Dermis microvascular lymphatic vessel endothelial cell (primary cell): ENCODE measurements around the gene SLC19A1. TPM values are rescaled to one million over a fixed set of nuclear protein-coding genes. Genes with fewer than 3 reads are reported as not detected.

Experiments
- DNase-seq, 2 donors: peaks; one replicate each; pipeline versions ENCODE4 v3.0.0 to v3.0.0-alpha.2; 2010; ENCODE audit warnings: low read depth in 2 of 2
- total RNA-seq: library from RNA; depleted of rRNA; stranded (reverse); fragments of >200 nt; gene quantifications from 2 replicates; pipeline ENCODE4 v1.2.1, GENCODE V29; 2014

The SLC19A1 gene
- total RNA-seq, 1 donor from 2014 or later: 4.9 TPM

DNA sequence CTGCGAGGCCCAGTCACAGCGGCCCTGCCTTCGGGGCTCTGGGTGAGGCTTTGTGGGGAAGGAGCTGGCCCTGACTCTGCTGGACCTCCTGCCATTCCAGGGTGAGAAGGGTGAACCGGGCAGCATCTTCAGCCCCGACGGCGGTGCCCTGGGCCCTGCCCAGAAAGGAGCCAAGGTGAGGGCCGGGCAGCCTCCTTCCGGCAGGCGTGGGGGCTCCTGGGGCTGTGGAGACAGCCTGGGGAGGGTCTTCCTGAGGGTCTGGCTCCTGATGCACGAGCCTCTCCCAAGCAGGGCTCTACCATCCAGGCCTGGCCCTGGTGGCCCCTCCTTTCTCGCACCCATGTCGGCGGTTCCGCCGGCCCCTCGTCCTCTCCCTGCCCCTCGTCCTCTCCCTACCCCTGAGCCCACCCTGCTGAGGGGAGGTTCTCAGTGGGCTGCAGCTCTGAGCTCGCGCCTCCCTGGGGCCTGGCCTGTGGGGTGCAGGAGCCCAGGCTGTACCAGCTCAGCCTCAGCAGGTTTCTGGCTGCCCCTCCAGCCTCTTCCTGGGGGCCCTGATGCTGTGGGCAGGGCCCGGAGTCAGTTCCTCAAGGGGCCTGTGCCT is 48.7 kb downstream of the SLC19A1 start:
- DNase-seq: no peak

DNA sequence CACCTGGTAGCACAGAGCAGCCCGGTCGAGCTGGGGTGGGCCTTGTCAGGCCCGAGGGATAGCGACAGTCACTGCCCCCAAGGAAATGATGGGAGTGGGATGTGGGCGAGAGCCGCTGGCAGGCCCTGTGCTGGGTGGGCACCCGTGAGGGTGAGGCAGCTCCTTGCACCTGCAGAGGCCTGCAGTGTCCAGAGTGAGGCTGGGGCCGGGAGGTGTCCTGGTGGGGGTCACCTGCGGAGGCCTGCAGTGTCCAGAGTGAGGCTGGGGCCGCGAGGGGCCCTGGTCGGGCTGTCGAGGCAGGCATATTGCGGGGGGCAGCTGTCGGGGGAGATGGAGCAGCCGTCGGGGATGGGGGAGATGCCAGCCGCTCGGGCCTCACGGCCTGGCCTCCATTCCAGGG is 49.5 kb downstream of the SLC19A1 start:
- no peak for DNase-seq

- DNase-seq: no peak
Observed at GRCh38 chr21:45491623-45492022, 50.6 kb downstream of the SLC19A1 start.

GRCh38 chr21:45491056-45491455 is 51.2 kb downstream of the SLC19A1 start:
- no peak for DNase-seq

DNA sequence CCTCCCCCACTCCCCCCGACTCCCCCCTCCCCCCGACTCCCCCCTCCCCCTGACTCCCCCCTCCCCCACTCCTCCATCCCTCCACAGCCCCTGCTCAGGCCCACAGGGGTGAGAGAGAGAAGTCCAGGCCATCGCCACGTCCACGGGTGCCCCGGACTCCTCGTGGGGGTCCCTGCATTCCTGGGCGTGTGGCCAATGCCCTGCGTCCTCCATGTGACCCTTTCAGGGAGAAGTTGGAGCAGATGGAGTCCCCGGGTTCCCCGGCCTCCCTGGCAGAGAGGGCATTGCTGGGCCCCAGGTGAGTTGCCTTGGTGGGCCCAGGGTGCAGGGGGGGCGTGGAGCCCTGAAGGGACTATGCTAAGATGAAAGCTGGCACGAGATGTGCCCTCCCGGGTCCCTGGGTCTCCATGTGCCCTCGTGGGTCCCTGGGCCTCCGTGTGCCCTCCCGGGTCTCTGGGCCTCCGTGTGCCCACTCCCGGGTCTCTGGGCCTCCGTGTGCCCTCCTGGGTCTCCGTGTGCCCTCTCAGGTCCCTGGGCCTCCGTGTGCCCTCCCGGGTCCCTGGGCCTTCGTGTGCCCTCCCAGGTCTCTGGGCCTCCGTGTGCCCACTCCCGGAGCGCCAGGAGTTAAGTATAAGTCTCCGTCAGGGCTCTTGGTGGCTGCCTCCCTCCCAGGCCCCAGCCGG is 52.0 kb downstream of the SLC19A1 start:
- no peak for DNase-seq

DNA sequence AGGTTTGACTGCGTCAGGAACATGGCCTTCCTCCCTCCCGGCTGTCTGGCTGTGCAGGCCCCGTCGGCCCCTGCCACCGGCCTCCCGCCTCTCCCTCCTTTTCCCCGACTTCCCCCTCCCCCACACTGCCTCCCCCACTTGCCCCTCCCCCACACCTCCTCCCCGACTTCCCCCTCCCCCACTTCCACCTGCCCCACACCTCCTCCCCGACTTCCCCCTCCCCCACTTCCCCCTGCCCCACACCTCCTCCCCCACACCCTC is 52.6 kb downstream of the SLC19A1 start:
- no peak for DNase-seq

GRCh38 chr21:45488931-45489721 is 53.1 kb downstream of the SLC19A1 start:
- no peak for DNase-seq

DNA sequence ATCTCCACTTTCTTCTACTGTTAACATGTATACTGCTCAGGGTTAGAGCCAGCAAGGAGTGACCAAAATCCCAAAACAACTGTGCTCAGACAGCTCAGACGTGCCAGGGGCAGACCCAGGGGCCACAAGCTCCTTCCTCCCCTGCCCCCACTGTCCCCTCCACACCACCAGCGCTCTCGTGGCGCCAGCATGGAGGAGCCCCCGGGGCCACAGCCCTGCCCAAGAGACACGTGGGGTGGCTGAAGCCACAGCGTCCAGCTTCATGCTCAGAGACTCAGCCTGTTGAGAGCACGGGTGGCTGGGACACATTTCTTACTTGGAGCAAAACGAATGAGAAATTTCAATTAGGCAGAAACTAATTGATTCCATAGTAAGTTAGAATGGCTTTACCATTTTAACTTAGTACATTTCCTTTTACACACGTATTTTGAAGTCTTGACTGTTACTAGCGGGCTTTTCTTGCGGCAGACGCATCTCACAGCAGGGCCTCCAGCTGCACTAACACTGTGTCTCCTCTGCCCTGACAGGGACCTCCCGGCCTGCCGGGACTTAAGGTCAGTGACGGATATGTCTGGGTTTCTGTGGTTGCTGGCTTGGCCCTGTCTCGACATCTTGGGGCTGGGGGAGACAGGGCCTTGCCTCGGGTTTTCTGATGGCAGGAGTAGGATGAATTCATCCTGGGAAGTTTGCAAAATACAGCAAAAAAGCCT is 54.2 kb downstream of the SLC19A1 start:
- DNase-seq: no peak

DNA sequence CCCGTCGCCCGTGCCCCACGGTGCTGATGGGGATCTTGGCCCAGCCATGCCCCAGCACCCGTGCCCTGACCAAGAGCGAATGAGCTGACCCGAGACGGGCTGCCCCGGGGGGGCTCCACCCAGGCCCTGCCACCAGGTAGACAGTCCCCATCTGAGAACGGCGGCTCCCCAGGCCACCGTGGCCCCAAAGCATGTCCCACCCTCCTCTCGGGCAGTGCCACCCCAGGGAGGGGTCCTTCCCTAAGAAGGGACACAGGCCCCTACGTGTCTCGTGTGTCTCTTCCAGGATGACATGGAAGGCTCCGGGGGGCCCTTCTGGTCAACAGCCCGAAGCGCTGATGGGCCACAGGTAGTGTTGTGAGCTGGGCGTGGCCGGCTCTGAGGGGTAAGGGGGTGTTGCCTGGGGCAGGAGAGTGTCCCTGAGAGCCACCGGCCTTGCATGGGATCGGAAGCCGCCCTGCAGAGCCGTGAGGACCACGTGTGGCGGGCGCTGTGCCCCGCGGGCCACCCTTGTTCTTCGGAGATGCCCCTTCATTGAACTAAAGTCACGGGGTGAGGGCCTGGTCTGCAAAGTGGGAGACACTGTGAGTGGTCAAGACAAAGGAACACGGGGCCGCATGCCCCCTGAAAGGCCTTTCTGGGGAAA is 55.0 kb downstream of the SLC19A1 start:
- DNase-seq: no peak

GRCh38 chr21:45486443-45487160 is 55.6 kb downstream of the SLC19A1 start:
- no peak for DNase-seq

DNA sequence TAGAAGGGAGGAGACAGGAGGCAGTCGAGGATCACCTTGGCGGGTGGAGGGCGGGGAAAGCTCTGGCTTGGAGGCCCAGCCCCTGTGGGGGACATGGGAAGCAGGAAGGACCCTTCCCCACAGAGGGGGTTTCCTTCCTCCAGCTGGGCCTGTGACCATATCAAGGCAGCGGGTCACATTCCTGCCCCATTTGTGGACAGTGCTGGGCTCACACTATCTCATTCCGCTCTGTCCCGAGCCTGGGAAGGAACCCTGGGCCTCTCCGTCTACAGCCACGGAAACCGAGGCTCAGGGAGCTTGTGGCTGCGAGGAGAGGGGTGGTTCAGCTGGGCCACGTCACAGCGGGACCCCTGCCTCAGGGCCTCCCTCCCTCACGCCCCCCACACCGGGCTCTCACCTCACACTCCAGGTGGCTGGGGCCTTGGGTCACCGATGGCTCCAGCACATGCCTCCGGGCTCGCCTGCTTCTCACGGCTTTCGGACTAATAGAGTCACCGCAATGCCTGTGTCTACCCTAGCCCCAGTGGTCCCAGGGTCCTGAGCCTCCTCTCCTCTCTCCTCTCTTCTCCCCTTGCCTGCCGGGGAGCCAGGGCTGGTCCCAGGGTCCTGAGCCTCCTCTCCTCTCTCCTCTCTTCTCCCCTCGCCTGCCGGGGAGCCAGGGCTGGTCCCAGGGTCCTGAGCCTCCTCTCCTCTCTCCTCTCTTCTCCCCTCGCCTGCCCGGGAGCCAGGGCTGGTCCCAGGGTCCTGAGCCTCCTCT is 56.4 kb downstream of the SLC19A1 start:
- DNase-seq: no peak

GRCh38 chr21:45484318-45484717 is 57.9 kb downstream of the SLC19A1 start:
- DNase-seq: no peak

DNA sequence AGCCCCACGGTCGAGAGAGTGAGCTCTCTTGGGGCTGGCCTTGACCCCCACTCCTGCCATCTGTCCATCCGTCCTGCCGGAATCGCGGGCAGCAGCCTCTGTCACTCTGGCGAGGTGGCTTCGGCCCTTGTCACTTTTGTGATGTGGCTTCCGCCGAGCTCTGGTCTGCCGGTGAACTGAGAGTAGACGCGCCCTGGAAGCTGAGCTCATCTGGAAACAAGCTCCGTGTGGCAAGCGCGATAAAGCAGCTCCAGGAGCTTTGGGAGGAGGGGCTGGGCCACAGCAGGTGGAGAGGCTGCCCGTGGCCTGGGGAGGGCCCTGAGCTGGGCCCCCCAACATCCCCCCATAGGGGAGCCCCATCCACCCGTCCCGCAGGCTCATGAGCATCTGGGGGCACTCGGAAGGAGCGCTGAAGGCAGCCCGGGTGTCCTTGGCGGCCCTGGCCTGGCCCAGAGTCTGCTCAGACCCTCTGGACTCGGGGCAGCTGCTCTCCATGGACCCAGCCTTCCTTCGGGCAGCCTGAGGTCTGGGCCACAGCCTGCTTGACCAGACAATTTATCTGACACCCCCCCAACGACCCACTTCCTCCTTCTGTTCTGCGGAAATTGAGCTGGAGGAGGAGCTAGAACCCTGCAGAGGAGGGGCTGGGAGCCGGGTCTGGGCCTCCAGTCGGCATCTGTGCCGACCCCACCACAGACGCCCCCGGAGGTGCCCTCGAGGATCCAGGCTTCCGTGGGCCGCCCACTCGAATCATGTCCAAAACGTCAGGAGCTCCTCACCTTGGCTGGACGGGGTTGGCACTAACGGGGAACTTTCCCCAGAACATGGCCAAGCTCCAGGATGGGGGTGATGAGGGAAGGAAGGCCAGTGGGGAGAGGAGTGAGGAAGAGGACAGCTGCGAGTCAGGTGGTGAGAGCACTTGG is 59.1 kb downstream of the SLC19A1 start:
- no peak for DNase-seq

- no peak for DNase-seq
Observed at GRCh38 chr21:45481977-45482898, 60.0 kb downstream of the SLC19A1 start.

- DNase-seq: no peak
Observed at GRCh38 chr21:45481566-45481965, 60.7 kb downstream of the SLC19A1 start.

DNA sequence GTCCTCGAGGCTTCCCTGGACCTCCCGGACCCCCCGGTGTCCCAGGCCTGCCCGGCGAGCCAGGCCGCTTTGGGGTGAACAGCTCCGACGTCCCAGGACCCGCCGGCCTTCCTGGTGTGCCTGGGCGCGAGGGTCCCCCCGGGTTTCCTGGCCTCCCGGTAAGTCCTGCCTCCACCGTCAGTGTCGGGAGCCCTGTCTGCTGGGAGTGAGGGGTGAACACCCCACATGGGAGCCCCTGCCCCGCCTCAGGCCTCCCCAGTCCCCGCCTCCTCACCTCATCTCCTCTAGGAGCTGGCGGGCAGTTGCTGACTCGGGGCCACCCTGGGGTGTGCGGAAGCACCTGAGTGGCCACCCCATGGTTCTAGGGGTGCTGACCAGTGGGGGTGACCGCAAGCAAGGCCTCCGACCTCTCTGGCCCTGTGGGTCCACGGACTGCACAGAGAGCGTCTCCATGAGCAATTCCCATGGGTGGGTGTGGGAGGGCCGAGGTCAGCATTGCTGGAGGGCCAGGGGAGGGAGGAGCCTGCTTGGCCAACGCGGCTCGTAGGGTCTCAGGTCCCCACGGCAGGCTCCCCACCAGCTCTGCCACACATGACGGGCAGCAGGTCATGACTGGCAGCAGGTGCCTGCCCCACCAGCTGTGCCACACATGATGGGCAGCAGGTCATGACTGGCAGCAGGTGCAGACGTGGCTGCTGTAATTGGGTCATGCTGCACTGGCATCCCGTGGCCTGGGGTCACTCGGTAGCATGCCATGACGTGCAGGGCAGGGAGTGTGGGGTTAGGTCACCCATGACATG is 61.3 kb downstream of the SLC19A1 start:
- no peak for DNase-seq
